Stimulated activated CD4-positive, alpha-beta T cell treated with anti-CD3 and anti-CD28 coated beads, Interleukin-2, amount 100 ng/mL, for 24 hours (primary cell): Measurements from ENCODE around the gene PLEKHG5.

Source experiments
- DNase-seq, 2 donors: peaks; one replicate each; pipeline ENCODE4 v3.0.0-alpha.2; 2020

PLEKHG5 gene

DNA sequence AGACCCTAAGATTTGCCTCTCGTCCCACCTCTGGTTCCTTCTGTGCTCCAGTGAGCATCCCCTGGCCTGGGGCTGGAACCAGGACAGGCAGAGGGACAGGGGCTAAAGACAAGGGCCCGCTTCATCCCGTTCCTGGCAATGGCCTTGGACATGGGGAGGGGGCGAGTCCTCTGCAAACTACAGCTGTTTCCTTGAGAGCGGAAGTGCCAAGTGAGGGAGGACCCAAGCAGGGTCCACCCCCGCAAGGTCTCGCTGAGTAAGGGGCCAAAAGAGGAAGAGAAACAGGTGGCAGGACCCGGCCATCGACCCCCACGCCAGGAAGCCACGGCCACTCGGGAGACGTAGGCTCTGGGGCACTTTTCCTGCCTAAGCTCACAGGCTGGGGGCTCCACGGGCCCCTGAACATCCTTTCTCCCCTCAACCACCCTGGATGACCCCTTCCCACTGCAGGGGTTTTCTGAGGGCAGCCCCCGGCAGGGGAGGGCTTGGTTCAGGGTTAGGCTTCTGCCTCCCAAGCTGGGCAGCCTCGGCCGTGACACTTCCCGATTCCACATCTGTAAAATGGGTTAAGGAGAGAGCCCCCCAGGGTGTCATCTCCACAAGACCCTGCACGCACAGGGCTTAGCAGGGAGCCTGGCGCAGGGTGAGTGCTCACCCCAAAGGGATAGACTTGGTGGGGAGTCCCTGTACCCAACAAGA is 17.9 kb upstream of the PLEKHG5 start:
- DNase-seq, result no peak

DNA sequence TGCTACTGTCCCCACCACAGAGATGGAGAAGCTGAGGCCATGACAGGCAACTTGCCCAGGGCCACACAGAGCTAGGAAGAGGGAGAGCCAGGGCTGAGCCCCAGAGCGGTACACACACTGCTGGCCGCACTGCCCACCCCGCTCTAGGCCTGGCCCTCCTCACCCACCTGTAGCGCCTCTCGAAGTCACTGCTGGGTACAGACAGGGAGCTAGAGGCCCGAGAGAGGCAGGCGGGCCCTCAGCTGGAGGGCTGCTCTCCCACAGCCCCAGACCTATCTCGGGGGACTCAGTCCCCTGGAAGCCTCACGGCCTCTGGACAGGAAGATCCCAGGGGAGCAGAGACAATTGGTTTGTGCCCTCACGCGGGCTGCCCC is 17.3 kb upstream of the PLEKHG5 start:
- no peak for DNase-seq

- no peak for DNase-seq
Measured at GRCh38 chr1:6508154-6508815, 16.8 kb upstream of the PLEKHG5 start.

DNA sequence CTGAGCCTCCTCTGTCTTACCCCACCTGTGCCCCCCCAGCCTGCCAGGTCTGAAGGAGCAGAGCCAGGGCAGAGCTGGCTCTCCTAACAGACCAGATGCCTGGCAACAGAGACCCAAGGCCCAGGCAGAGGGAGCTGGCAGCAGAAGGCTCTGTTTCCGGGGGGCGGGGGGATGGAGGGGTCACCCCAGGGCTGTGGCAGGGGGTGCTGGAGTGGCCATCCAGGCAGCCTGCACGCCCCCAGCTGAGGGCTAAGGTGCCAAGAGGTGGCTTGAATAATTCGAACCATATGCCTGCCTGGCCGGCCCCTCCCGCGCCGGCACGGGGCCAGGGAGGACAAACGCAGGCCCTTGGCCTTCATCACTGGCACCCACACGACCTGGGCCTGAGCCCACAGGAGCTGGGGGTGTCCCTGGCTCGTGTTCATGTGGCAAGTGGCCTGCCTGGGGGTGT is 16.0 kb upstream of the PLEKHG5 start:
- no peak for DNase-seq

DNA sequence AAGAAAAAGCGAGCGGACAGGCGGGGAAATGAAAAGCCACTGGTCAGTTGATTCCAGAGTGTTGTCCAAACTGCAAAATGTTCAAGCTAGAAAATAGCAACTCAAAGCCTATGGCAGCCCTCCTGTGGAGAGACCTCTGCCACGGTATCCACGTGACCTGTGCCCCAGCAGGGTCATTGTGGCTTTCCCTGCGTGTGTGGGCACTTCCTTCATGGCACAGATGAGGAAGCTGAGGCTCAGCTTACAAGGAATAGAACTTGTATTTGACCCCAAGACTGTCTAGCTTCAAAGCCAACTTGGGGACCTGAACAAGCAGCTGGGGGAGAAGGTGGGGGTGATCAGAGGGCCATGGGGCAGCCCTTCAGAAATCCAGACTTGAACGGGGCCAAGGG is 15.6 kb upstream of the PLEKHG5 start:
- no peak for DNase-seq

GRCh38 chr1:6506210-6507036 is 15.0 kb upstream of the PLEKHG5 start:
- no peak for DNase-seq

GRCh38 chr1:6505367-6506209 is 14.1 kb upstream of the PLEKHG5 start:
- no peak for DNase-seq

GRCh38 chr1:6504887-6505286 is 13.4 kb upstream of the PLEKHG5 start:
- DNase-seq, result no peak

DNA sequence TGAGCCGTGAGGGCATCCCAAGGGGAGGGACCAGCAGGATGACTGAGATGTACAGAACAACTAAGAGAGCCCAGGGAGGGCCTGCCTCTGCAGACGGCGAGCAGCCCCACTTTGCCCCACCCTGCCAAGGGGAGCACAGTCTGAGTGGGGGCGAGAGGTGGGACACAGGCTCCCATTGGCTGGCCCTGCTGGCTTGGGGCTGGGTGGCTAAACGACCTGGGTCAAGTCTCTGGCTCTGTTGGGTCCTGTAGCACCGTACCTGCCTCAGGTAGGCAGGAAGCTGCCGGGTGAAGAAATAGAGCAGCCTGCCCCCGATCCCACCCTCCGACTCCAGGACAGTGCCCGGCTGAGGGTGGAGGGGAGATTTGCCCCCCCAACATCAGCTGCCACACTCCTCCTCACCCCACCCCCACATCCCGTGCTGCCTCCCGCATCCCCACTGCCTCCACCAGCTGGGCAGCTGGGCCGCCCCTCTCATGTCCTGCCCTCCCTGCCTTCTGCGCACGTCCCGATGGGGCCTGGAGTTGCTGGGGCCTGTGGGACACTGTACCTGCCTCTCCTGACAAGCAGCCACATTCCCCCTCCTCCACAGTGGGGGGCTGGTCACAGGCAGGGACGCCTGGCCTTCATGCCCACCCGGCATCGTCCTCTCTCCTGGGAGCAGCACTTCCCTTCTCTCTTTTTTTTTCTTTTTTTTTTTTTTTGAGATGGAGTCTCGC is 12.6 kb upstream of the PLEKHG5 start:
- no peak for DNase-seq

- DNase-seq, result no peak
Measured at GRCh38 chr1:6502000-6502891, 10.8 kb upstream of the PLEKHG5 start.

- DNase-seq, result no peak
Measured at GRCh38 chr1:6501279-6501813, 9.9 kb upstream of the PLEKHG5 start.

DNA sequence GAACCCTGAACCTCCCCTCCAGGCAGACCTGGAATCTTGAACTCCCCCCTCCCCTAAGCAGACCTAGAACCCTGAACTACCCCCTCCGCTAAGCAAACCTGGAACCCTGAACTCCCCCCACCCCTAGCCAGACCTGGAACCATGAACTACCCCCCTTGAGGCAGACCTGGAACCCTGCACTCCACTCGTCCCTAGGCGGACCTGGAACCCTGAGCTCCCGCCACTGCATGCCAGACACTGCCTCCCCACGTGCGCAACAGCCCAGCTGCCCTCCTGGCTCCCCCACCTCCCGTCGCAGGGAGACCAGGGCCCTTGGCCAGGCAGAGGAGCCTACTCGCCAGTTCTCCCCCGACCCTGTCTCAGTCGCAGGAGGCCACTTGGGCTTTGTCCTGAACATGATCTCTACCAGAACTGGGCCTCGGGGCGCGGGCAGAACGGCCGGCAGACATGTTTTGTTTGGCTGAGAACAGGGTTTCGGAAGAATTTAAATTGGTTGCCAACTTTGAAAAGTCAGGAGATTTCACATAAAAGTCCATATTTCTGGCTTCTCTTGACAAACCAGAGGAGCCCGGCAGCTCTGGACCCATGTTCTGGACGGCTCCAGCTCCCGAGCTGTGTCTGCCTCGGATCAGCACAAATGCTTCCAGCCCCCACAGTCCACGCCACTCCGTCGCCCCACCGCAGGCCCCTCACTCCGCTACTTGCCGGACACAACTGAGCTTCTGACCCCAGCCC is 9.2 kb upstream of the PLEKHG5 start:
- DNase-seq, result no peak

DNA sequence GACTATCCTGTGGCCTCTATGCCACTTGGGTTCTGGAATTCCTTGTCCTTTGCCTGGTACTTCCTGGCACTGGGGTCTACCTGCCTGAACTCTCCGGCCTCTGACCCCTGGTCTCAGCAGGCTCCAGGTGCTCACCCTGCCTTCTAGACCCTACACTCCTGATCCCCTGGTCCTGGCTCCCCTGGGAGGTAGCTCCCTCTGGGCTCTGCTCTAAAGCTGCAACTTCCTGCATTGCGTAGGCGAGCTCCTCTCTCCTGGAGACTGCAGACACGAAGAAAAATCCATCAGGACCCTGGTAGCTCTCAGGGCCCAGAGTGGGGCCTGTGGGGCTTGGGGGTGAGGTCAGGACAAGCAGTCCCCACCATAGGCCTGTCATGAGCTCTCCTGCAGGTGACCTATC is 7.8 kb upstream of the PLEKHG5 start:
- DNase-seq, result no peak

GRCh38 chr1:6498576-6499111 is 7.2 kb upstream of the PLEKHG5 start:
- DNase-seq, result no peak

GRCh38 chr1:6497867-6498575 is 6.6 kb upstream of the PLEKHG5 start:
- no peak for DNase-seq

- peak; percentile 52 to 62 for DNase-seq
Measured at GRCh38 chr1:6497215-6497866, 5.9 kb upstream of the PLEKHG5 start.

- DNase-seq, result no peak
Measured at GRCh38 chr1:6496890-6497214, 5.4 kb upstream of the PLEKHG5 start.

GRCh38 chr1:6496365-6496721 is 4.9 kb upstream of the PLEKHG5 start:
- DNase-seq, result no peak
